ENCODE measurements around the gene MYOG. TPM values are rescaled to one million over a fixed set of nuclear protein-coding genes. Genes with fewer than 3 reads are reported as not detected.

The MYOG gene
- total RNA-seq, 3 donors from 2014 or later (not counting 1 experiment from before 2014, with no cell fraction given): not detected

- no peak for DNase-seq
- 88% methylated on average over 2 of the region's 2 CpGs for WGBS (ENCODE audit: insufficient coverage)
These were observed 36.3 kb upstream of the MYOG start for GRCh38 chr1:203122159-203122558.

GRCh38 chr1:203121186-203122015 lies 35.6 kb upstream of the MYOG start:
- 34% methylated on average over 11 of the region's 11 CpGs for WGBS (ENCODE audit: insufficient coverage)

More at GRCh38 chr1:203122159-203122558, 36.3 kb upstream of the MYOG start:
- Mint-ChIP-seq H3K27ac (no peak overlapping the region), H3K4me3 (no peak overlapping the region), H3K9me3 (no peaks in the 10 kb centered on the region), H3K27me3 (ENCODE audit: low read depth in 2 of 2) (peaks cover 47 to 57% of the 10 kb centered on the region in 2 donors), H3K4me1 (peaks cover 0 to 16% of the 10 kb centered on the region in 2 donors), H3K36me3 (no peaks in the 10 kb centered on the region)
- Histone ChIP-seq H3K27me3 (ENCODE audit: control insufficient read depth, insufficient read depth, low read length) (peaks cover 8% of the 10 kb centered on the region), H3K9me3 (ENCODE audit: control insufficient read depth, insufficient read depth, low read length) (no peaks in the 10 kb centered on the region), H3K36me3 (ENCODE audit: control insufficient read depth, insufficient read depth, low read length) (no peaks in the 10 kb centered on the region), H3K27ac (ENCODE audit: low read length) (no peak overlapping the region), H3K4me1 (ENCODE audit: control insufficient read depth, insufficient read depth, low read length) (peaks cover 7% of the 10 kb centered on the region), H3K4me3 (ENCODE audit: low read length) (no peak overlapping the region)
- no peak for ATAC-seq
- intact Hi-C loops (cut with micrococcal nuclease): no loop called here
- TF ChIP-seq CTCF (IDR thresholded peaks at IDR 0.05): no peak

GRCh38 chr1:203120325-203121153 lies 34.7 kb upstream of the MYOG start:
- Mint-ChIP-seq H3K9me3 (no peaks in the 10 kb centered on the region), H3K4me3 (no peak overlapping the region), H3K4me1 (peaks cover 0 to 11% of the 10 kb centered on the region in 2 donors), H3K36me3 (no peaks in the 10 kb centered on the region), H3K27ac (no peak overlapping the region), H3K27me3 (ENCODE audit: low read depth in 2 of 2) (peaks cover 31 to 54% of the 10 kb centered on the region in 2 donors)
- Histone ChIP-seq H3K4me1 (ENCODE audit: control insufficient read depth, insufficient read depth, low read length) (no peaks in the 10 kb centered on the region), H3K4me3 (ENCODE audit: low read length) (no peak overlapping the region), H3K36me3 (ENCODE audit: control insufficient read depth, insufficient read depth, low read length) (no peaks in the 10 kb centered on the region), H3K9me3 (ENCODE audit: control insufficient read depth, insufficient read depth, low read length) (no peaks in the 10 kb centered on the region), H3K27me3 (ENCODE audit: control insufficient read depth, insufficient read depth, low read length) (peaks cover 11% of the 10 kb centered on the region), H3K27ac (ENCODE audit: low read length) (no peak overlapping the region)
- no peak for TF ChIP-seq CTCF (IDR thresholded peaks at IDR 0.05)
- DNase-seq: no peak
- ATAC-seq: no peak
- 69% methylated on average over 6 of the region's 7 CpGs for WGBS (ENCODE audit: insufficient coverage)
- intact Hi-C loops (cut with micrococcal nuclease): no loop called here

More at GRCh38 chr1:203121186-203122015, 35.6 kb upstream of the MYOG start:
- H3K27ac Mint-ChIP-seq: no peak overlapping the region
- no peaks in the 10 kb centered on the region for H3K36me3 Mint-ChIP-seq
- no peak for TF ChIP-seq CTCF (IDR thresholded peaks at IDR 0.05)
- H3K27ac ChIP-seq (ENCODE audit: low read length): no peak overlapping the region
- no peaks in the 10 kb centered on the region for H3K9me3 ChIP-seq (ENCODE audit: control insufficient read depth, insufficient read depth, low read length)
- no peak overlapping the region for H3K4me3 ChIP-seq (ENCODE audit: low read length)
- intact Hi-C loops (cut with micrococcal nuclease): no loop called here
- no peak overlapping the region for H3K4me3 Mint-ChIP-seq
- ATAC-seq: no peak
- no peaks in the 10 kb centered on the region for H3K9me3 Mint-ChIP-seq
- no peak for DNase-seq
- peaks cover 0 to 11% of the 10 kb centered on the region in 2 donors for H3K4me1 Mint-ChIP-seq
- no peaks in the 10 kb centered on the region for H3K4me1 ChIP-seq (ENCODE audit: control insufficient read depth, insufficient read depth, low read length)
- no peaks in the 10 kb centered on the region for H3K36me3 ChIP-seq (ENCODE audit: control insufficient read depth, insufficient read depth, low read length)
- peaks cover 10% of the 10 kb centered on the region for H3K27me3 ChIP-seq (ENCODE audit: control insufficient read depth, insufficient read depth, low read length)
- H3K27me3 Mint-ChIP-seq (ENCODE audit: low read depth in 2 of 2): peaks cover 40 to 54% of the 10 kb centered on the region in 2 donors

All from natural killer cell (primary cell).